ENCODE results near the gene MAPK1. TPM values are rescaled to one million over a fixed set of nuclear protein-coding genes. Genes with fewer than 3 reads are reported as not detected.

MAPK1 gene
- total RNA-seq, 1 donor from 2014 or later: 37.2 TPM

DNA sequence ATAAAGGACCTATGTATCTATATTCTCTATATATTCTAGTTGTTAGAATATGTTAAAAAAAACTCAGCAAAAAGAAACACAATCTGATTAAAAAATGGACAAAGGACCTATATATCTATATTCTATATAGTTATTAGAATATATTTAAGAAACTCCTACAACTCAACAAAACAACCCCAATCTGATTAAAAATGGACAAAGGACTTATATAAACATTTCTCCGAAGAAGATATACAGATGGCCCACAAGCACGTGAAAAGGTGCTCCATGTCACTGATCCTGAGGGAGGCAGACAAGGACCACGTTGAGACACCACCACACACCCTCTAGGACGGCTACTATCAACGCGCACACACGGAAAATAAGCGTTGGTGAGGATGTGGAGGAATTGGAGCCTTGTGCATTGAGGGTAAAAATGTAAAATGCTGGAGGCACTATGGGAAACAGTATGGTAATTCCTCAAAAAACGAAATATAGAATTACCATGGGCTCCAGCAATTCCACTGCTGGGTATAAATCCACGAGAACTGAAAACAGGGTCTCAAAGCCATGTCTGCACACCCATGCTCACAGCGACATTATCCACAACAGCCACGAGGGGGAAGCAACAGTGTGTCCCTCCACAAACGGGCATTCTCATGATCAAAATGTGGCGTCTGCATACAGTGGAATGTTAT lies 154.6 kb downstream of the MAPK1 start:
- Histone ChIP-seq H3K36me3 (ENCODE audit: control insufficient read depth, insufficient read depth, low read length) (no peaks in the 10 kb centered on the region), H3K4me3 (ENCODE audit: low read depth, low read length) (no peak overlapping the region), H3K27me3 (ENCODE audit: control insufficient read depth, insufficient read depth, low read length) (no peaks in the 10 kb centered on the region)
- TF ChIP-seq, protein P1, sequence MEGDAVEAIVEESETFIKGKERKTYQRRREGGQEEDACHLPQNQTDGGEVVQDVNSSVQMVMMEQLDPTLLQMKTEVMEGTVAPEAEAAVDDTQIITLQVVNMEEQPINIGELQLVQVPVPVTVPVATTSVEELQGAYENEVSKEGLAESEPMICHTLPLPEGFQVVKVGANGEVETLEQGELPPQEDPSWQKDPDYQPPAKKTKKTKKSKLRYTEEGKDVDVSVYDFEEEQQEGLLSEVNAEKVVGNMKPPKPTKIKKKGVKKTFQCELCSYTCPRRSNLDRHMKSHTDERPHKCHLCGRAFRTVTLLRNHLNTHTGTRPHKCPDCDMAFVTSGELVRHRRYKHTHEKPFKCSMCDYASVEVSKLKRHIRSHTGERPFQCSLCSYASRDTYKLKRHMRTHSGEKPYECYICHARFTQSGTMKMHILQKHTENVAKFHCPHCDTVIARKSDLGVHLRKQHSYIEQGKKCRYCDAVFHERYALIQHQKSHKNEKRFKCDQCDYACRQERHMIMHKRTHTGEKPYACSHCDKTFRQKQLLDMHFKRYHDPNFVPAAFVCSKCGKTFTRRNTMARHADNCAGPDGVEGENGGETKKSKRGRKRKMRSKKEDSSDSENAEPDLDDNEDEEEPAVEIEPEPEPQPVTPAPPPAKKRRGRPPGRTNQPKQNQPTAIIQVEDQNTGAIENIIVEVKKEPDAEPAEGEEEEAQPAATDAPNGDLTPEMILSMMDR (IDR thresholded peaks at IDR 0.05; ENCODE audit: insufficient read depth, low read length, poor library complexity, severe bottlenecking): peak; percentile 77
- DNase-seq (ENCODE audit: low read depth): no peak

DNA sequence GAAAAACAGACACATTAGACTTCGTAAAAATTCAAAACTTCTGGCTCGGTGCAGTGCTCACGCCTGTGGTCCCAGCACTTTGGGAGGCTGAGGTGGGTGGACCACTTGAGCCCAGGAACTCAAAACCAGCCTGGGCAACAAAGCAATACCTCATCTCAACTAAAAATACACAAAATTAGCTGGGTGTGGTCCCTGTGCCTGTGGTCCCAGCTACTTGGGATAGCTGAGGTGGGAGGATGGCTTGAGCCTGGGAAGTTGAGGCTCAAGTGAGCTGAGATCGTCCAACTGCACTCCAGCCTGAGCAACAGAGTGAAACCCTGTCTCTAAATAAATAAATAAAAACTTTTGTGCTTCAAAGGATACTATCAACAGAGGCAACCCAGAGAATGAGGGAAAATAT lies 155.6 kb downstream of the MAPK1 start:
- Histone ChIP-seq H3K36me3 (ENCODE audit: control insufficient read depth, insufficient read depth, low read length) (no peaks in the 10 kb centered on the region), H3K27me3 (ENCODE audit: control insufficient read depth, insufficient read depth, low read length) (no peaks in the 10 kb centered on the region), H3K4me3 (ENCODE audit: low read depth, low read length) (no peak overlapping the region)
- no peak for DNase-seq (ENCODE audit: low read depth)
- TF ChIP-seq, protein P1 (IDR thresholded peaks at IDR 0.05; ENCODE audit: insufficient read depth, low read length, poor library complexity, severe bottlenecking): no peak

GRCh38 chr22:21710156-21710555 lies 157.3 kb downstream of the MAPK1 start:
- DNase-seq (ENCODE audit: low read depth): no peak
- TF ChIP-seq, protein P1 (IDR thresholded peaks at IDR 0.05; ENCODE audit: insufficient read depth, low read length, poor library complexity, severe bottlenecking): no peak
- Histone ChIP-seq H3K36me3 (ENCODE audit: control insufficient read depth, insufficient read depth, low read length) (no peaks in the 10 kb centered on the region), H3K4me3 (ENCODE audit: low read depth, low read length) (no peak overlapping the region), H3K27me3 (ENCODE audit: control insufficient read depth, insufficient read depth, low read length) (no peaks in the 10 kb centered on the region)

- Histone ChIP-seq H3K36me3 (ENCODE audit: control insufficient read depth, insufficient read depth, low read length) (no peaks in the 10 kb centered on the region), H3K4me3 (ENCODE audit: low read depth, low read length) (no peak overlapping the region), H3K27me3 (ENCODE audit: control insufficient read depth, insufficient read depth, low read length) (no peaks in the 10 kb centered on the region)
- TF ChIP-seq, protein P1 (IDR thresholded peaks at IDR 0.05; ENCODE audit: insufficient read depth, low read length, poor library complexity, severe bottlenecking): no peak
- DNase-seq (ENCODE audit: low read depth): no peak
Measured at GRCh38 chr22:21709688-21710087, 157.8 kb downstream of the MAPK1 start.

DNA sequence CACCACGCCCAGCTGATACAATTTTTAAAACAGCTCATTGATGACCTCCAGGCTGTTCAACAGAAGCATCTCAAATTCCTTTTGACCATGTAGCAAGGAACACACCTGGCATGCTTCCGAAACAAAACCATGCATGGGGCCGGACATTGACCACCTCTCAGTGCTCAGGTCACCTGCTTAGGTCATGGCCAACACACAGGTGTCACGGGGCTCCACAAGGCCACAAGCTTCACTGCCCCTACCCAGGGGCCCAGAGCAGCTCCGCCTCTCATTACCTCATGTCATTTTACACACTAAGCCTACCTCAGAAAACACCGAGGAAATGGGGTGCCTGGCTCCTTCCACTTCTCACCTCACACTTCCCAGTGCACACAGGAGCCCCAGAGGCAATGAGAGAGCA lies 158.5 kb downstream of the MAPK1 start:
- H3K4me3 ChIP-seq (ENCODE audit: low read depth, low read length): no peak overlapping the region
- no peak for DNase-seq (ENCODE audit: low read depth)
- TF ChIP-seq, protein P1 (IDR thresholded peaks at IDR 0.05; ENCODE audit: insufficient read depth, low read length, poor library complexity, severe bottlenecking): no peak
- H3K36me3 ChIP-seq (ENCODE audit: control insufficient read depth, insufficient read depth, low read length): no peaks in the 10 kb centered on the region
- H3K27me3 ChIP-seq (ENCODE audit: control insufficient read depth, insufficient read depth, low read length): no peaks in the 10 kb centered on the region

DNA sequence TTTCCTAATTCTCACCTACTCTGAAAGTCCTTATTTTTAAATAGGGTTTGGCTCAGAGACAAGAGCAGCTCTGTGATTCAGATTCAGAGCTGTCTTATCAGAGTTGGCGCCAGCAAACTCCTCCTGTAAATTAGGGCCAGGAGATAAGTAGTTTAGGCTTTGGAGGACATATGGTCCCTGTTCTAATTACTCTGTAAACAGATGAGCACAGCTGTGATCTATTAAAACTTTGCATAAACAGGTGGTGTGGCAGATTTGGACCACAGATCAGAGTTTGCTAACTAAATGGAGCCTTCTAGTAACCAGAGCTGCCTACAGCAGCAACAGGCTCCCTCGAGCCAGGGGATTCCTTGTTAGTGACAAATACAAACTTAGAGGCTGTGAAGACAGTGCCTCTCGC lies 159.8 kb downstream of the MAPK1 start:
- H3K27me3 ChIP-seq (ENCODE audit: control insufficient read depth, insufficient read depth, low read length): no peaks in the 10 kb centered on the region
- no peak overlapping the region for H3K4me3 ChIP-seq (ENCODE audit: low read depth, low read length)
- TF ChIP-seq, protein P1 (IDR thresholded peaks at IDR 0.05; ENCODE audit: insufficient read depth, low read length, poor library complexity, severe bottlenecking): no peak
- no peak for DNase-seq (ENCODE audit: low read depth)
- no peaks in the 10 kb centered on the region for H3K36me3 ChIP-seq (ENCODE audit: control insufficient read depth, insufficient read depth, low read length)

Measured in kidney epithelial cell (primary cell).